KBM-7 (cell line): ENCODE data around the gene STRIT1.

ENCODE experiments used
- DNase-seq: peaks from one replicate; pipeline ENCODE4 v3.0.0-alpha.2; 2015
- in situ Hi-C: fragments of 300-500 bp; cut with MboI; formaldehyde crosslinking; loops from 2 replicates; pipeline ENCODE4 v1.14.3; 2020; ENCODE audit warnings: low sequenced_read_pairs, low pct_unique_long_range_greater_than_20kb, mixed read lengths

Gene STRIT1

DNA sequence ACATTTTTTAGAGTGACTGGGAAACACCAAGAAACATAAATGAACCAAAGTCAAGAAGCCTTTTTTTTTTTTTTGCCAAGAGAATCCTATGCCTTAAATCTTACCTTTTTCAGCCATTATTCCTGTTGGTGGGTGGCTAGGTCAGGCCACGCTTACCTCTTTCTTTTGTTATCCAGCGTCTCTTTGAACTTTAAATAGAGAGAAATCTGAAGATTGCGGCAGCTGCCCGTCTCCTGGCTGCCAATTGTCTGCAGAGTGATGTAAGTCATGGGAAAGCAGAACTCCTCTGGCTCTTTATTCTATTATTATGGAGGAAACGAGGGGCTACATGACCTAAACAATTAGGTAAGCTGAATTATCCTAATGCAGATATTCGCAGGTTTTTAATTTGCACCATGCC, at the start of gene STRIT1:
STRIT1 (minus strand) TSS at position 168 of the 400 bp plus-strand sequence.
- no peak for DNase-seq
- in situ Hi-C loops, result no loop called here

DNA sequence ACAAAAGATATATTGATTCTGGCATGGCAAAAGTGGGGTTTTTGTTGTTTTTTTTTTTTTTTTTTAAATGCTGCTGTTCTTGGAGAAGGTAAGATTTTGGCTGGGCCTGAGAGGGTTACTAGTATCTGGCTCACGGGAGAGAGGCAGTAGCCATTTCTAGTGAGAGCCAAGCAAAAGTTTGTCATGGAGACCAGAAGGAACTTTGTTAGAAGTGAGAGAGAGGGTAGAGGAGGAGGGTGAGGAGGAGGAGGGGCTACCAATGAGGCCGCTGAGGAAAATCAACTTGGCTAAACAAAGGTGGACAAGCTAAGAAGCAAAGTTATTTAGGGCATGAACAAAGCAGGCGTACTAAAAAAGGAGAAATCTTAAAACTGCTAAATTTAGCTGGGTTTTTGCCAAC, 48.9 kb upstream of the STRIT1 start:
- in situ Hi-C loops, result no loop called here

DNA sequence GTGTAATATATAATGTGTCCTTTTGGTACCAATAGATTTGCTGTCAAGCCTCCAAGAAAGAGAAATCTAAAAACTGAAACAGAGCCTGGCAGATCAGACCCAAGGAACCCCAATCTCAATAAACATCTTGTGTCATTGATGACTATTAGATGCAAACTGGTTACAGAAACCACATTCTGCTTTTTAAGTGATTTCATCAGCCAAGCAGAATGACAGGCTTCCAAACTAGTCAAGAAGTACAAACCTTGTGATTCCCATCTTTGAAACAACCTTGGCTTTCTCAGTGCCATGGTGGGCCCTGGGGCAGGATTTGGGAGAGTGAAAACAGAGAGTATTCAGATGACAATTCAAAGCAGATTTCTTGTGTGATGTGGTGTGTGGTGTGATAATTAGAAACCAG, 45.6 kb upstream of the STRIT1 start:
- in situ Hi-C loops, result no loop called here
- no peak for DNase-seq

More for the DNA sequence above, 48.9 kb upstream of the STRIT1 start:
- no peak for DNase-seq

DNA sequence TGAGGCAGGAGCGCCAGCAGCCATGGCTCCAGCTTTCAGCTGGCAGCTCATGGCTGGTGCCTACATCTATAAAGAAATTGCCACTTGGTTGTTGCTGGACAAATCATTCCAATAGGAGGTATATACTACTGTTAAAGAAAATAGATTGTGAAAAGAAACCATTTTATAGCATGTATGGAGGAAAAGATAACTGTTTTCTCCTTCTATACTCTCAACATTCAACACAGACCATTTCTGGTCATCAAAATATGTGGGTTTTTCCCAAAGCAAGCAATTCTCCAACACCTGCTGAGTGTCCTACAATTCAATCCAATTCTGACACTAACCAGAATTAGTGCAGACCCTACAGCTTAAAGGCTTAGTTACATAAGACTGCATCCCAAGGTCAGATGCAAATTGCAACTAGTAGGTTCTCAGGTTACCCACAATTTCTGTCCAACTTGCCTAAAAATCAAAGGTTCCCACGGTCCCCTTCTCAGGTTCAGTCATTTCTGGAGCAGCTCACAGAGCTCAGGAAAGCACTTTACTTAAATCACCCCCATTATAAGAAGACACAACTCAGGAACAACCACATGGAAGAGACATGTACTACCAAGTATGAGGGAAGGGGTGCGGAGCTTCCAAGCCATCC, 42.4 kb upstream of the STRIT1 start:
- peak; percentile 31 for DNase-seq
- in situ Hi-C loops, result no loop called here

DNA sequence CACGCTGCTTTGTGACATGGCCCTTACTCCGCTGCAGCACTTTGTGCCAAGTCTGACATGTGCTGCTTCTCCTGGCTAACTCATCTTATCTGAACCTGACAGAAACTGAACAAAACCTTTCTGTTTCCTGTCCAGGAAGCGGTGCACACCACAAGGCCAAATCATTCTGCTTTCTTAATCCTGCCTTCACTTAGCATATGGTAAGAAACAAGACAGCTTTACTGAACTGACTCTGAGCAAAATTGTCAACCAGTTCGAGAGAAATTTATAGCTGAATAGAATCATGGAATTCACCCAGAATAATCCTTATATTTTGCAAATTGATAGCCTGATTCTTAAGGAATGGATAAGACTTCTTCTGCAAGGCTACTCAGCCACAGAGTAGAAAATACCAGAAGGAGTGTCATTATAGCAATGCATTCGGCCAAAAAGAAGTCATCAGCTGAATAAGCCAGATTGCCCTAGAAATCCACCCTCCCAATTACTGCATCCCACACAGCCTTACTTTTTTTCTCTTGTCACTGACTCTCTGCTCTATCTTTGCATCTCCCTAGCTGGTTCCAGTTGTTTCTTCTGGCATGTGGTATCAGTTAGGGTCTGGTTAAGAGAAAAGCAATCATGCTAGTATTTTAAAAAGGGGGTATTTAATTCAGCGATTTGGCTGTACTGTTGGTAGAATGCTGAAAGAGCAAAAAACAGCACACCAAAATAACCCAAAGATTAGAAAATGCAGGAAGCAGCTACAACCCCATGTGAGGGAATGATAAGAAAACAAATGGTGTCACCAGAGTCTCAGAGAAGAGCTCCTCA, 41.6 kb upstream of the STRIT1 start:
- DNase-seq, result peak; percentile 97
- in situ Hi-C loops, result no loop called here

DNA sequence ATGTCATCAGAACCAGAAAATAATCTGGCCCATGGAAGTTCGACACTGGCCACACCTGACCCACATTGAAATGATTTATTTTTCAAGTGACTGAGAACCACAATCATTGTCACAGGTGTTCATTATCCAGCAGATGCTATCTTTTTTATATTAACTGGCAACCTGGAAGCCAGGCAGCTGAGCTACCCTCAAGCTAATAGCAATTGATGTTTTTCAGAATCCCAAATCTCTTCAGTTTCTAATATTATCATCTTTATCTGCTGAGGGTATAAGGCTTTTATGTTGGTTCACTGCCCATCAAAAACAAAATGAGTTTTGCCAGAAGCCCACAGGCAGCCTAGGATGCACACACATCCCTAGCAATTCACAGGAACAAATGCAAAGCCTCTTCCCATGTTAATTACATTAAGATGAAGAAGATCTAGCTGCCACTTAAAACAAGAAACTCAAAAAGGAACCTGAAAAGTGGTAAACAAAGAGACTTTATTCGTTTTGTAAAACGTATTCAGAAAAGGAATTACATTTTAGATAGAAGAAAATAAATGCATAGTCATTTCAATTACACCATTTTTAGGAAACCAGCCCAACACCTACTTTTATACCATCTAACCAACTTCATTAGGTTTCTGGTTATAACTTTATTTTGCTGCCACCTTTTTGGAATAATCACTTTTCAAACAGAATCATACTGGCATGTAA, 40.9 kb upstream of the STRIT1 start:
- no peak for DNase-seq
- in situ Hi-C loops, result no loop called here

DNA sequence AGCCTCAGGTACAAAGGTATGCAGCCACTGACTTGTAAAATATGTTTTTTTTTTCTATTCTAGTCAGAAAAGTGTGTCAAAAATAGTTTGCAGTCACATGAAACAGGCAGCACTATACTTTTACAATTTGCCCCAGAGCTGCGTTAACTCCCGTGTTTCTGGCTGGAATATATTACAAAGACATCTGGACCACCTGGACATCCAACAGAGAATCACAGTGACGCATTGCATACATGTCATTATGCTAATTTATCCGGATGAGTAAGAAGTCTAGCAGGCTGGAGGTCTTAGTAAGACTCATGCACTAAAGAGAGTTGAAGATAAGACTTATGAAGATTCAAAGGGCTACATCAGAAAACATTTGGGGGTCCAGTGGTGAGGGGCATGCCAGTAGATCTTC, 39.2 kb upstream of the STRIT1 start:
- DNase-seq, result no peak
- in situ Hi-C loops, result no loop called here

DNA sequence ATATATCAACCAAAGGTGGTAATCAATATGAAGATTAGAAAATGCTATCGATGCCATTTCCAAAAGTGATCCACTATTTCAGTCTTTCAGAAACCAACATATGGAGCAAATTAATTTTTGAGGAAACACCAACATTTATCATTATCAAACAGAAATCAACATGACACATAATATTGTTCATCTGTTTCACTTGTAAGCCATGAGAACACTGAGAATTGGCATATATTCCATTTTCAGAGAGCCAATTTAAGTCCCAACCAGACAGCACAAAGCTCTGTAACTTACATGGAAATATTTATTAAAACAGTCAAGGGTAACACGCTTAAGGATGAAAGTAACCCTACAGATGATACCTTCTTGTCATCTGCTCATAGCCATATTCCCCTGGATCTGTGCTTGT, 37.6 kb upstream of the STRIT1 start:
- DNase-seq, result no peak
- in situ Hi-C loops, result no loop called here

DNA sequence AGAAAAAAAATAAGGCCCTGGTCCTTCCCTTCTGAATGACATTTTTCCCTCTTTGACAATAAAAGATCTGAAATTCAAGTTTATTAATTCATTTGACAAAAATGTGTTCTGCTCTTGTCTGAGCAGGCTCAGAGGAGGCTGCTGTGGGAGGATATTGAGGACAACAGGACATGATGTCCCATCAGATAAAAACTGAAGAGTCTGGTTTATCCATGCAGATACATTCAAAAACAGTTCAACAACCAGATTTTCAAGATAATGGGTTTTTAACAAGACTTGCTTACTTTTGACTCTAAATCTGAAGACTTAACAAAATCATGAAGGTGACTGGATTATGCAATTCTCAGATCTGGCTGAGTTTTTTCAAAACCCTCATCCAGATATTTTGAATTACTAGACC, 36.9 kb upstream of the STRIT1 start:
- in situ Hi-C loops, result no loop called here
- DNase-seq, result no peak

DNA sequence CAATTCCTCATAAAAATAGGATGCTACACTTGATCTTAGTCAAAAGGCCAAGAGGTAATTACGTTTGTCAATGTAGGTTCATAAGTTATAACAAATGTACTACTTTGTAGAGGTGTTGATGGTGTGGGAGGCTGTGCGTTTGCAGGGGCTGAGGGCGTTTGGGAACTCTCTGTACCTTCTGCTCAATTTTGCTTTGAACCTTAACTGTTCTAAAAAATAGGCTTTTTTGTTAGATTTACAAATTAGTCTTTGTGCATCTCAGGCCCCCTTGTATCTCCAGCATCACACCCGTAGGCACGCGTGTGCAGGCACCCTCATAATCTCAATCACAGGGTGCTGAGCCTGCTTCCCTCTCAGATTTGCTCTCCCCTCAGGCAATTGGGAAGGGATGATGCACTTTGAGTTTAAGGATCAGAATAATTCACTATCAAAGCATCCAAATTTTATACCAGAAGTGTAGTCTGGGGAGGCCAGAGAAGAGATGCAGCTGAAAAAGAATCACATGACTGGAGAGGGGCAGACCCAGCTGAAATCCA, 36.1 kb upstream of the STRIT1 start:
- no peak for DNase-seq
- in situ Hi-C loops, result no loop called here

DNA sequence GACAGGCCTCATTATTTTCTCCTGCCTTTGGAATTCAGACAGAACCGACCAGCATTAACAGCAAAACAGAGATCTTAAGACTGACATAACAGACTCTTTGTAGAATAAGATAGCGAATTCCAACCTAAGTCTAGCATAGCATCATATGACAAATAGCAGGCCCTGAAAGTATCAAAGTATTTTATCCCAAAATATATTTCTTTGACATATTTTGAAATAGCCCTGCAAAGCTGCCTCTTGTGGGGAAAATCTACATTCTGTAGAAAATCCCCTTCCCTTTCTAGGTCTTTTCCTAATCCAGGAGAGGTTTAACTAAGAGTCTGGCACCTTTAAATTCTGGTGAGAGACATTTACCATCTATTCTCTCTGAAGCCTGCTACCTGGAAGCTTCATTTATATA, 34.4 kb upstream of the STRIT1 start:
- no peak for DNase-seq
- in situ Hi-C loops, result no loop called here

DNA sequence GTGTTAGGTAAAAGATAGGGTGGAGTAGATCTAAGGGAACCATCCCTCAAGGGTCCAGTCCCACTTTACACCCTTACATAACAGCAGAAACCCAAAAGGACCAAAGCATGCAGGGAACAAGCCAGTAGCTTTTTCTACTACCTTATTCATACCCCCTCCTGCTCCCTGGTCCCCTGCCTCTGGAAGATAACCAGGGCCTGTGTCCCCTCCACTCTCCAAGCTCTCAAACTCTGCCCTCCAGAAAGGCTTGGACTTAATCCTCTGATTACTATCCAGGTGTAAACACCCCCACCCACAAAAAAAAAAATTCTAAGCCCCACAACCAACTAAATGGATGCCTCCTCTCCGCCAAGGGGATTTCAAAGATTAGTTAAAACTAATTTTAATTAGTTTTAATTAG, 33.9 kb upstream of the STRIT1 start:
- DNase-seq, result no peak
- in situ Hi-C loops, result no loop called here

DNA sequence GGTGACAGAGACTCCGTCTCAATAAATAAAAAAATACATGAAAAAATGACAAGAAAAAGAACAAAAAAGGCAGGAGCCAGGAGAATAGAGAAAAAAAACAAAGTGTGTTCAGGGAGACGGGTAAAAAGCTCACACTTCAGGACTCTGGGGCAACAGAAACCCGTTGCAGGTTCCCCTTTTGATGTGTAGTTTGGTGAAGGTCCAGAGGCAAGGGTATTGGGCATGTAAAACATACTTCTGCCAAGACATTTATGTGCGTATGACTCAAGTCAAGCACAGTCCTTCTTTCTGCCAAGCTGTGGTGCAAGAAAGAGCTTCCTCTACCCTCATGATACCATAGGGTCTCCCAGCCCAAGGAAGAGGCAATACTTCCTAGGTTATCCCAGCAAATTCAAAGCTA, 33.4 kb upstream of the STRIT1 start:
- DNase-seq, result peak; percentile 76
- in situ Hi-C loops, result no loop called here

DNA sequence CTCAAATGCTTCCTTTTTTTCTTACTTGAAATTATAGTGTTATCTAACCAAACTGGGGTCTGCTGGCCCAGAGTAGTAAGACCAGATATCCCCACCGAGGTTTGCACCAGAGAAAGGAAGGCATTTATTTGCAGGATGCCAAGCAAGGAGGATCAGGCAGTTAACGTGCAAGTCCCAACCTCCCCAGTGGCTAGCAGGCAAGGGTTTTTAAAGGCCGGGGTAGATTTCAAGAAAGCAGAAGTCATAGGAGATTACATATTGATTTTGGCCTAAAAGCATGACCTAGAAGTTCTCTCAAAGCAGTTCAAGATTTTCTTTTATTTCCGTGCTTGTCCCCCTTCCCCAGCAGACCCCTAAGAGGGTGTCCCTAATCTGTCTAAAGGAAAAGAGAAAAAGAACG, 32.8 kb upstream of the STRIT1 start:
- in situ Hi-C loops, result no loop called here
- peak; percentile 89 for DNase-seq

DNA sequence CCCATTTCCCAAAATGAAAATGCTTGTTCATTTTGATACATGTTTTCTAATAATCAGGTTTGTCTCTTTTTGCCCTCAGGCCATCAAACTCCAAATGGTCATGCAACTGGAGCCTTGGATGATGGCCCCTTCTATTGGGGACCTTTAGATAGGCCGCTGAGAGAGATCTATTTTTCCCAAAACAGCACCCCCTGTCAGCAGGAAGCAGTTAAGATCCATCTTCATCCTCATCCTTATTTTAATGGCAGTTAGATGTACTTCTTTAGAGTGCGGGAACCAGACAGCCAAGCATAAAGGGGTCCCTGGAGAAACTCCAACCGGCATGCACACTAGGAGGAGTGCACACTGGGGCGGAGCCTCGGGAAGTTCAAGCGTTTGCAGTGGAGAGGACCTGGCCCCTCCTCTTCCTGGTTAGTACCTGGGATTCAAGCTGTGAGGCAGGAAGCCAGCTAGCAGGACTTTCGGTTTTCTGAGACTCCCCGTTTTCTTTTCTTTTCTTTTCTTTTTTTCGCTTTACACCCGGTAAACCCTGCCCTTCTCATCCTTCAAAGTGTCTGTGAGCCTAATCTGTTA, 31.9 kb upstream of the STRIT1 start:
- in situ Hi-C loops, result no loop called here
- DNase-seq, result peak; percentile 83

DNA sequence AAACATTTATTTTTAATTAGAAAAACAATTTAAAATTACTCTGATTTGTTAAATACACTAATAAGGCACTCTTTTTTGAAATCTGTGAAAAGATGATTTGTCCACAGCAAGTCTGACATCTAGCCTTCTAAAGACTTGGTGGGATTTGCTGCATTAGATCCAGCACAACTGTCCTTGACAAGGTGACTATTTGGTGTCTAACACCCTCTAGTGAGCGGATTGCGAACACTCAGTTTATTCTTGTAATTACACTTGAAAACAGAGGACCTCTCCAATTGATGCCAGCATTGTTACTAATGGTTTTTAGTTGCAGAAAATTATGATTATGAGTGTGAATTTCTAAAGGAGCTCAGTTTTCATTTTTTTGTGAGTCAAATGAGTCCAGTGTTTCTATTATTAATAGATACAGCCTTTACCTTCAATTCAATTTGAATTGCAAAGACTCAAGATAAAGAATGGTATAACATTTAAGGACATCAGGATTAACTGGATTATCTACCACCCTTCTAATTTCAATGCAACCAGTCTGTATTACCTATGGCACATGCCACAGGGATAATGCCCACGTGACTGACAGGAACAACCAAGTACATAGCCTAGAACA, 29.7 kb upstream of the STRIT1 start:
- DNase-seq, result peak; percentile 84
- in situ Hi-C loops, result loop anchor here (25.0 kb wide), 2 partner anchors 361 to 561 kb away; no protein-coding TSS in a partner anchor

DNA sequence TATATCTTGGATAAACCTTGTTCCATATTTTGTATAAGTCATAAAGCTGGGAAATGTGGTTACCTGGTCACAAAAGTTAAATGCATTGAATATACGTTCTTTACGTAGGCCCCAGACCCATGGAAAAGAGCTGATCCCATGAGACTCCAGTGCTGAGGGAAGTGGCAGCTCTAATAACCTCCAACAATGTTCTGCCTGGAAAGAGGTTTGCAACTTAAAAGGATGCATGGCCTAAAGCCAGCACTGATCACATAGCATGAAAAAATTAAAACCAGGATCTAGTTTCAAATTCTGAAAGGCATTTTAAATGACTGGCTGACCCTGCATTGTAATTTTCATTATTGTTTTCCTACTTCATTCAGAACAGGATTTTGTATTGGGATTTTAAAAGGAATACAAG, 27.9 kb upstream of the STRIT1 start:
- DNase-seq, result no peak
- in situ Hi-C loops, result loop anchor here (25.0 kb wide), 2 partner anchors 359 to 559 kb away; no protein-coding TSS in a partner anchor

DNA sequence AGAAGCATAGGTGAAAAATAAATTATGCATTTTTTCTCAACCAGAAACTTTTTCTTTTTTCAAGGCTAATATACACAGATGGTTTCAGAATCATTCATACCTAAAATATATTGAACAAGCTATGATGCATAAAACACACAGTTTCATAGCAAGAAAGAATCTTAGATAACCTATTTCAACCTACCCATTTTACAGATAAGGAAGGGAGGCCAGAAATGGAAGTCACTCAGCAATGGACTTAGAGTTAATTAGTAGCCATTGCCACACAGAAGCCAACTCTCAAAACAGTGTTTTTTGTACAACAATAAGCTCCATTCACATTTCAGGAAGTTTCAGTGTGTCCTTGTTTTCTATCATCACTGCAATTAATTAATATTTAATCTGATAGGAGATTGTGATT, 27.5 kb upstream of the STRIT1 start:
- no peak for DNase-seq
- in situ Hi-C loops, result loop anchor here (25.0 kb wide), 2 partner anchors 359 to 559 kb away; no protein-coding TSS in a partner anchor

DNA sequence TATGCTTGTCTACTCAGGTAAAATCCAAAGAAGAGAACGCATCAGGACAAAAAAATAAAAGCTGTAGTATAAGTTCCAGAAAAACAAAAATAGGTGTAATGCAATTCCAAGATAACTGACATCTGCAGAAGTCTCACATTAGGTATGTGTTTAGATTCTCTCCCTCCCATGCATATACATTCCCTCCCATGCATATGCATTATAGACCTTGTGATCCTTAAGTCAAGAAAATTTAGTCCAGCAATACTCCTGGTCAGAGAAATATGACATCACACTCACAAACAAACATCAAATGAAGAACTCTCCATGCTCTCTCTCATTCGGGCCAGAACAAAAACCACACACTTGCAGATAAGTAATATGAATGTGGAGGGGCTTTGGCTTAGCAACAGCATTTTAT, 25.3 kb upstream of the STRIT1 start:
- no peak for DNase-seq
- in situ Hi-C loops, result loop anchor here (25.0 kb wide), 2 partner anchors 356 to 556 kb away; no protein-coding TSS in a partner anchor
